Karpas-422 (cell line): ENCODE data around the gene DPYSL3. TPM values are rescaled to one million over a fixed set of nuclear protein-coding genes. Genes with fewer than 3 reads are reported as not detected.
A peak's percentile ranks its signal among the peaks of the same experiment; 100 is the strongest.

ENCODE experiments used
- DNase-seq: peaks from one replicate; pipeline ENCODE4 v3.0.0-alpha.2; 2015
- H2AFZ ChIP-seq: fragments of 200-600 bp; sonication (generic); 2 replicates; pipeline ENCODE4 v1.6.1; 2014; ENCODE audit warnings: antibody characterized with exemption, low read length, mixed read lengths
- H3K27ac ChIP-seq: fragments of 200-600 bp; sonication (generic); 2 replicates; pipeline ENCODE4 v1.5.1; 2014; ENCODE audit warnings: mild to moderate bottlenecking, low read length, moderate library complexity
- H3K27me3 ChIP-seq: fragments of 200-600 bp; sonication (generic); 2 replicates; pipeline ENCODE4 v1.6.1; 2014; ENCODE audit warnings: low read length, mixed read lengths
- H3K36me3 ChIP-seq: fragments of 200-600 bp; sonication (generic); 2 replicates; pipeline ENCODE4 v1.6.1; 2014; ENCODE audit warnings: low read length, mixed read lengths; ENCODE audit not compliant: insufficient read depth
- H3K4me1 ChIP-seq: fragments of 200-600 bp; sonication (generic); 2 replicates; pipeline ENCODE4 v1.6.1; 2014; ENCODE audit warnings: mild to moderate bottlenecking, low read length, mixed read lengths
- H3K4me2 ChIP-seq: fragments of 200-600 bp; sonication (generic); 2 replicates; pipeline ENCODE4 v1.6.1; 2014; ENCODE audit warnings: low read length, low read depth, mild to moderate bottlenecking; ENCODE audit not compliant: poor library complexity, severe bottlenecking
- H3K4me3 ChIP-seq: fragments of 200-600 bp; sonication (generic); 2 replicates; pipeline ENCODE4 v1.5.1; 2014; ENCODE audit warnings: mild to moderate bottlenecking, antibody characterized with exemption, low read length, mixed read lengths
- H3K79me2 ChIP-seq: fragments of 200-600 bp; sonication (generic); 2 replicates; pipeline ENCODE4 v1.6.1; 2014; ENCODE audit warnings: mild to moderate bottlenecking, low read length, mixed read lengths
- H3K9ac ChIP-seq: fragments of 200-600 bp; sonication (generic); 2 replicates; pipeline ENCODE4 v1.6.0; 2014; ENCODE audit warnings: low read length
- H3K9me2 ChIP-seq: fragments of 200-600 bp; sonication (generic), shearing (Covaris generic); replicated peaks from 2 replicates; pipeline ENCODE4 v1.6.0; 2014; ENCODE audit warnings: mild to moderate bottlenecking, low read length, moderate library complexity; ENCODE audit not compliant: insufficient read depth
- H3K9me3 ChIP-seq: fragments of 300-700, 200-600 bp; sonication (generic); 2 replicates; pipeline ENCODE4 v1.6.1; 2014; ENCODE audit warnings: low read length, mixed read lengths
- H4K20me1 ChIP-seq: fragments of 200-600 bp; sonication (generic); 2 replicates; pipeline ENCODE4 v1.6.1; 2014; ENCODE audit warnings: mild to moderate bottlenecking, antibody characterized with exemption, low read length, low read depth; ENCODE audit not compliant: insufficient read depth
- total RNA-seq: library from RNA; depleted of rRNA; stranded (reverse); fragments of >200 nt; shearing (Covaris generic); gene quantifications from 2 replicates; pipeline ENCODE4 v1.2.3, GENCODE V29; 2014; ENCODE audit warnings: low replicate concordance

DPYSL3 gene
- total RNA-seq, 1 experiment from 2014 or later = not detected

- H3K79me2 ChIP-seq = no peaks in the 10 kb centered on the region
- no peak overlapping the region for H2AFZ ChIP-seq
- H3K4me2 ChIP-seq = no peak overlapping the region
- H3K4me3 ChIP-seq = no peak overlapping the region
- no peak for DNase-seq
- no peak overlapping the region for H3K27ac ChIP-seq
- H3K36me3 ChIP-seq = no peaks in the 10 kb centered on the region
- H3K4me1 ChIP-seq = peaks cover 24% of the 10 kb centered on the region
- H3K9ac ChIP-seq = no peak overlapping the region
- no peaks in the 10 kb centered on the region for H3K9me3 ChIP-seq
- no peaks in the 10 kb centered on the region for H3K9me2 ChIP-seq
- H4K20me1 ChIP-seq = no peaks in the 10 kb centered on the region
- 0 out of 2 replicates have a peak, but pooled peaks cover 2% of the 10 kb centered on the region for H3K27me3 ChIP-seq
Measured at GRCh38 chr5:147458581-147458980, 51.3 kb downstream of the DPYSL3 start.

- Histone ChIP-seq H3K9me2 (no peaks in the 10 kb centered on the region), H4K20me1 (no peaks in the 10 kb centered on the region), H2AFZ (peak overlapping the region; percentile 26; the same call in 1 of the 2 replicates), H3K4me2 (peak overlapping the region; percentile 51), H3K9ac (no peak overlapping the region), H3K9me3 (no peaks in the 10 kb centered on the region), H3K4me3 (peak overlapping the region; percentile 7; the same call in 1 of the 2 replicates), H3K36me3 (no peaks in the 10 kb centered on the region), H3K79me2 (no peaks in the 10 kb centered on the region), H3K27ac (no peak overlapping the region), H3K4me1 (peaks cover 24% of the 10 kb centered on the region), H3K27me3 (no peaks in the 10 kb centered on the region)
- no peak for DNase-seq
Measured at GRCh38 chr5:147455822-147456450, 53.9 kb downstream of the DPYSL3 start.

GRCh38 chr5:147454996-147455677 is 54.7 kb downstream of the DPYSL3 start:
- Histone ChIP-seq H3K27me3 (no peaks in the 10 kb centered on the region), H3K27ac (no peak overlapping the region), H3K4me1 (peaks cover 24% of the 10 kb centered on the region), H3K4me3 (peak overlapping the region; percentile 7; the same call in 1 of the 2 replicates), H4K20me1 (no peaks in the 10 kb centered on the region), H3K9ac (no peak overlapping the region), H3K79me2 (no peaks in the 10 kb centered on the region), H2AFZ (no peak overlapping the region), H3K9me2 (no peaks in the 10 kb centered on the region), H3K9me3 (no peaks in the 10 kb centered on the region), H3K4me2 (peak overlapping the region; percentile 51), H3K36me3 (no peaks in the 10 kb centered on the region)
- peak; percentile 70 for DNase-seq

- H3K79me2 ChIP-seq = no peaks in the 10 kb centered on the region
- peak; percentile 92 for DNase-seq
- H3K9ac ChIP-seq = peak overlapping the region; percentile 64
- peak overlapping the region; percentile 94 for H2AFZ ChIP-seq
- peak overlapping the region; percentile 95 for H3K4me2 ChIP-seq
- H3K27ac ChIP-seq = no peak overlapping the region
- no peaks in the 10 kb centered on the region for H3K27me3 ChIP-seq
- peak overlapping the region; percentile 80 for H3K4me3 ChIP-seq
- H3K9me3 ChIP-seq = no peaks in the 10 kb centered on the region
- no peaks in the 10 kb centered on the region for H3K36me3 ChIP-seq
- no peaks in the 10 kb centered on the region for H4K20me1 ChIP-seq
- no peaks in the 10 kb centered on the region for H3K9me2 ChIP-seq
- H3K4me1 ChIP-seq = peaks cover 24% of the 10 kb centered on the region
Measured at GRCh38 chr5:147453875-147454814, 55.7 kb downstream of the DPYSL3 start.

- H3K4me3 ChIP-seq = no peak overlapping the region
- H3K4me2 ChIP-seq = no peak overlapping the region
- H4K20me1 ChIP-seq = no peaks in the 10 kb centered on the region
- H3K36me3 ChIP-seq = no peaks in the 10 kb centered on the region
- DNase-seq = no peak
- no peaks in the 10 kb centered on the region for H3K27me3 ChIP-seq
- H3K4me1 ChIP-seq = peaks cover 24% of the 10 kb centered on the region
- no peaks in the 10 kb centered on the region for H3K79me2 ChIP-seq
- H2AFZ ChIP-seq = no peak overlapping the region
- H3K27ac ChIP-seq = no peak overlapping the region
- no peaks in the 10 kb centered on the region for H3K9me2 ChIP-seq
- no peak overlapping the region for H3K9ac ChIP-seq
- no peaks in the 10 kb centered on the region for H3K9me3 ChIP-seq
Measured at GRCh38 chr5:147452165-147452811, 57.6 kb downstream of the DPYSL3 start.

- Histone ChIP-seq H3K9me2 (no peaks in the 10 kb centered on the region), H4K20me1 (no peaks in the 10 kb centered on the region), H3K79me2 (no peaks in the 10 kb centered on the region), H3K9ac (no peak overlapping the region), H3K4me2 (no peak overlapping the region), H3K4me3 (no peak overlapping the region), H3K36me3 (no peaks in the 10 kb centered on the region), H3K9me3 (no peaks in the 10 kb centered on the region), H3K27ac (no peak overlapping the region), H2AFZ (no peak overlapping the region), H3K27me3 (no peaks in the 10 kb centered on the region), H3K4me1 (peaks cover 22% of the 10 kb centered on the region)
- DNase-seq = no peak
Measured at GRCh38 chr5:147451193-147451592, 58.7 kb downstream of the DPYSL3 start.

GRCh38 chr5:147450606-147451005 is 59.3 kb downstream of the DPYSL3 start:
- DNase-seq = no peak
- Histone ChIP-seq H3K9me2 (no peaks in the 10 kb centered on the region), H3K4me1 (peaks cover 16% of the 10 kb centered on the region), H3K27ac (no peak overlapping the region), H3K9me3 (no peaks in the 10 kb centered on the region), H3K9ac (no peak overlapping the region), H3K4me3 (no peak overlapping the region), H3K4me2 (no peak overlapping the region), H4K20me1 (no peaks in the 10 kb centered on the region), H3K27me3 (no peaks in the 10 kb centered on the region), H3K79me2 (no peaks in the 10 kb centered on the region), H3K36me3 (no peaks in the 10 kb centered on the region), H2AFZ (no peak overlapping the region)
